ENCODE measurements around the gene PRR11.

DNA sequence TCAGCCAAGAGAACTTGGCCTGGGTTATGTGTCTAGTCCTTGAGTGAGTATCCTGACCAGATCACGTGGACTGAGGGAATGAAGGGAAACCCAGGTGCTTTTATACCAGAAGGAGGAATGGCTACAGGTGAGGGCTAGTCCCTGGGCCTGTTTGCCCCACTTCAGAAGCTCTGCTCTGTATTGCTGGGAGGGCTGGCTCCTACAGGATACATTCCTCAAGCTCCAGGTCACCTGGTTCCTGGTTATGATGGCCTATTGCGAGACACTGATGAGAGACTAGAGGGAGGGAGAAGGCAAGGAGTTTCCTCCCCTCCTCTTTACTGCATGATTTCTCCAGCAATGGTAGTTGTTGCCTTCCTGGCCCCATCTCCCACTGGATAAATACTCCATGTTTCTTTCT lies 35.3 kb downstream of the PRR11 start:
- TF ChIP-seq, protein P1, sequence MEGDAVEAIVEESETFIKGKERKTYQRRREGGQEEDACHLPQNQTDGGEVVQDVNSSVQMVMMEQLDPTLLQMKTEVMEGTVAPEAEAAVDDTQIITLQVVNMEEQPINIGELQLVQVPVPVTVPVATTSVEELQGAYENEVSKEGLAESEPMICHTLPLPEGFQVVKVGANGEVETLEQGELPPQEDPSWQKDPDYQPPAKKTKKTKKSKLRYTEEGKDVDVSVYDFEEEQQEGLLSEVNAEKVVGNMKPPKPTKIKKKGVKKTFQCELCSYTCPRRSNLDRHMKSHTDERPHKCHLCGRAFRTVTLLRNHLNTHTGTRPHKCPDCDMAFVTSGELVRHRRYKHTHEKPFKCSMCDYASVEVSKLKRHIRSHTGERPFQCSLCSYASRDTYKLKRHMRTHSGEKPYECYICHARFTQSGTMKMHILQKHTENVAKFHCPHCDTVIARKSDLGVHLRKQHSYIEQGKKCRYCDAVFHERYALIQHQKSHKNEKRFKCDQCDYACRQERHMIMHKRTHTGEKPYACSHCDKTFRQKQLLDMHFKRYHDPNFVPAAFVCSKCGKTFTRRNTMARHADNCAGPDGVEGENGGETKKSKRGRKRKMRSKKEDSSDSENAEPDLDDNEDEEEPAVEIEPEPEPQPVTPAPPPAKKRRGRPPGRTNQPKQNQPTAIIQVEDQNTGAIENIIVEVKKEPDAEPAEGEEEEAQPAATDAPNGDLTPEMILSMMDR (conservative IDR thresholded peaks at IDR 0.05), result no peak
- no peak for TF ChIP-seq ZFX (IDR thresholded peaks at IDR 0.05)

Measured in C4-2B (cell line).